ENCODE measurements around the gene PLCL1. TPM values are rescaled to one million over a fixed set of nuclear protein-coding genes. Genes with fewer than 3 reads are reported as not detected.

Gene PLCL1
- total and polyA plus RNA-seq, 10 of the 15 experiments (the other 5 are each of a cell fraction or from before 2014, with no cell fraction given), result 0.03 to 1.5 (median 0.22) TPM

GRCh38 chr2:198117406-198118041 lies 313.1 kb downstream of the PLCL1 start (continued):
- TF ChIP-seq IKZF1 (conservative IDR thresholded peaks at IDR 0.05) (no peak), ZBTB4 (CRISPR knock-in tag; IDR thresholded peaks at IDR 0.05) (no peak), RFX5 (IDR thresholded peaks at IDR 0.05; ENCODE audit: low read depth, low read length) (no peak), MXI1 (IDR thresholded peaks at IDR 0.05; ENCODE audit: low read depth, low read length) (no peak), JUNB (IDR thresholded peaks at IDR 0.05) (no peak), EZH2 (IDR thresholded peaks at IDR 0.05; ENCODE audit: borderline replicate concordance, control insufficient read depth, low read depth, low read length) (no peak), IRF3 (IDR thresholded peaks at IDR 0.05) (no peak)
